WI38 (cell line): Measurements from ENCODE around the gene GPC1.

ENCODE experiments used
- H3K4me3 ChIP-seq: 2 replicates; pipeline ENCODE4 v1.5.1; 2011; ENCODE audit warnings: low read depth, mild to moderate bottlenecking, control low read depth, low read length
- CTCF ChIP-seq: IDR thresholded peaks from 2 replicates; pipeline ENCODE4 v1.5.1; 2012; ENCODE audit warnings: low read depth, mild to moderate bottlenecking, control low read depth, low read length

The GPC1 gene

GRCh38 chr2:240498958-240499260 is 63.4 kb downstream of the GPC1 start:
- no peak for TF ChIP-seq CTCF
- no peak overlapping the region for H3K4me3 ChIP-seq

DNA sequence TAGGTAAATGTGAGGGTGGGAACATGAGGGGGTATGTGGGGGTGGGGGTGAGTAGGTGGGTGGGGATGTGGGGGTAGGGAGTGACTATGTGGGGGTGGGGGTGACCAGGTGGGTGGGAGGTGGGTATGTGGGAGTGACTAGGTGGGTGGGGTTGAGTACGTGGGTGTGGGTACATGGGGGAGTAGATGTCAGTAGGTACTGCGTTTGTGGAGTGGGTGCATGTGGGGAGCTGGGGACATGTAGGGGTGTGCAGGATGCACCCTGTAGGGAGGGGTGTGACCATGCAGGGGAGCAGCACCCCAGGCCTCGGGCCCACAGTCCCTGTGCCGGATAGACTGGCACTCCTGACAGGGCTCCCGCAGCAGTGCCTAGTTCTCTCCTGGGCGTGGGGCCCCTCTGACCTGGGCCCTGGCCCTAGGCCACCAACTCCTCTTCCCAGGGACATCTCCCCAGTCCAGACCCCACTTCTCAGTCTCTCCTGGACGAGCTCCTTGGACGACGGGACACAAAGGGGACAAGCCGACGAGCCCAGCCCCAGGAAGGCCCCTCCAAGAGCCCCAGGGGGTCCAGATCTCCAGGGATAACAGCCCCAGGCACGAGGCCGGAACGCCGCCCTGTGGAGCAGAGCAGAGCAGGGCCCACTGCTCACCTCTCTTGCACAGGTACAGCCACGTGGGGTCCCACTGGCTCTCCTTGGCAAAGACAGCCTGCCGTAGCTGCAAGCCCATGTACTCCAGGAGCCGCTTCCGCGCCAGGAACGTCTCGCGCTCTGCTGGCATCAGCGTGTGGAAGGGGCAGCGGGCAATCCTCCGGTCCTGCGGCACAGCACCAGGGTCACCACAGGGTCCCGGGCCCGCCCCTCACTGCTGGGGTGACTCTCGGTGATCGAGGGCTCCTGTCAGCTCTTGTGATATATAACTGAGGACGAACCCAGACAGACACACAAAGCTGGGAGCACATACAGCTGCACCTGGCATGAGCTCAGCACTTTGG is 64.1 kb downstream of the GPC1 start:
- no peak for TF ChIP-seq CTCF

DNA sequence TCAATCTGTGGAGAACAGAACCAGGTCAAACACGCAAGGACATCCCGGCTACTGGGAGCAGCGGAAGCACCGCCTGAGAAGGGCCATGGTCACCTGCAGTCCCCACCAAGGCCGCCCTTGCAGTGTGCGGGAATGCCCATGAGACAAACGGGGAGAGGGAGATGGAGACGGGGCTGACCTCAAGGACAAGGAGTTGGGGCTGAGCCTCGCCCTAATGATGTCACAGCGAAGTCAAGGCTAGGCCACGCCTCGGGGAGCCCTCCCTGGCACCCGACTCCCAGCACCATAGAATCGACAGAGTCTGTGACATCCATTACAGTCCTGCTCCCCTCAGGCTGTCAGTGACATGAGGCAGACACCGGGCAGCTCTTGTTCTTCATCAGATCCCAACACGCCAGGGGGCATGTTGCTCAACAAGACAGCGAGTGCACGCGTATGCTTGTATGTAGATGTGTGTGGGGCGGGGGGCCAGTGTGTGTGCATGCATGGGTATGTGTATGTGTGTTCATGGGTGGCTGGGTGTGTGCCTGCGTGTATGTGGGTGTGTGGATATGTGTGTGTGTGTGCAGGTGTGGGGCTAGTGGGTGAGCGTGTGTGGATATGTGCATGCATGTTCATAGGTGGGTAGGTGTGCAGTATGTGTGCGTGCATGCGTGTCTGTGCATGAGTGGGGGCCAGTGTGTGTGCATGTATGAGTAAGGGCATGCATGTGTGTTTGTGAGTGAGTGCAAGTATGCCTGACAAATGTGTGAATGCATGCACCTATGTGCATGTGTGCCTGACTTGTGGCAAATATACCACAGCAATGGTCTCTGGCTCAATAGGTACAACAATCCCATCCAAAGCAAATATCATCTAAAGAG is 65.3 kb downstream of the GPC1 start:
- no peak overlapping the region for H3K4me3 ChIP-seq
- no peak for TF ChIP-seq CTCF

More for the DNA sequence above, 64.1 kb downstream of the GPC1 start:
- H3K4me3 ChIP-seq = no peak overlapping the region

GRCh38 chr2:240501531-240501991 is 66.1 kb downstream of the GPC1 start:
- no peak overlapping the region for H3K4me3 ChIP-seq
- TF ChIP-seq CTCF = no peak

GRCh38 chr2:240502059-240502429 is 66.6 kb downstream of the GPC1 start:
- no peak for TF ChIP-seq CTCF
- no peak overlapping the region for H3K4me3 ChIP-seq

GRCh38 chr2:240502430-240503121 is 67.1 kb downstream of the GPC1 start:
- no peak for TF ChIP-seq CTCF
- no peak overlapping the region for H3K4me3 ChIP-seq
